ENCODE data around the gene MFSD11. TPM values are rescaled to one million over a fixed set of nuclear protein-coding genes. Genes with fewer than 3 reads are reported as not detected.

Gene MFSD11
- total RNA-seq, 1 donor from 2014 or later, result 55.9 TPM

Other genes with a start within 250 kb of the MFSD11 start
- 21.4 TPM for gene RHBDF2, start 236.7 kb upstream of the MFSD11 start, total RNA-seq (ENCODE audit: insufficient read depth, low replicate concordance)
- gene CYGB, start 200.4 kb upstream of the MFSD11 start, total RNA-seq (ENCODE audit: insufficient read depth, low replicate concordance), result 0.24 TPM
- gene PRCD, start 198.1 kb upstream of the MFSD11 start, total RNA-seq (ENCODE audit: insufficient read depth, low replicate concordance), result 1.9 TPM
- gene ST6GALNAC2, start 152.3 kb upstream of the MFSD11 start, total RNA-seq (ENCODE audit: insufficient read depth, low replicate concordance), result not detected
- gene ST6GALNAC1, start 94.4 kb upstream of the MFSD11 start, total RNA-seq (ENCODE audit: insufficient read depth, low replicate concordance), result not detected
- gene MXRA7, start 27.2 kb upstream of the MFSD11 start, total RNA-seq (ENCODE audit: insufficient read depth, low replicate concordance), result 321 TPM
- 40.4 TPM for gene JMJD6, start 11.5 kb upstream of the MFSD11 start, total RNA-seq (ENCODE audit: insufficient read depth, low replicate concordance)
- 16.9 TPM for gene METTL23, start 11.3 kb upstream of the MFSD11 start, total RNA-seq (ENCODE audit: insufficient read depth, low replicate concordance)
- gene SRSF2, start 788 bp upstream of the MFSD11 start, total RNA-seq (ENCODE audit: insufficient read depth, low replicate concordance), result 70.5 TPM
- not detected for gene MGAT5B, start 130.3 kb downstream of the MFSD11 start, total RNA-seq (ENCODE audit: insufficient read depth, low replicate concordance)

Measured in umbilical cord (tissue), 1 donor.